ENCODE results near the gene ADAM11. TPM values are rescaled to one million over a fixed set of nuclear protein-coding genes. Genes with fewer than 3 reads are reported as not detected.

The ADAM11 gene
- total and polyA plus RNA-seq, 2 of the 13 experiments (the other 11 are each of a cell fraction or from before 2014, with no cell fraction given), result 0.38 to 0.91 TPM

DNA sequence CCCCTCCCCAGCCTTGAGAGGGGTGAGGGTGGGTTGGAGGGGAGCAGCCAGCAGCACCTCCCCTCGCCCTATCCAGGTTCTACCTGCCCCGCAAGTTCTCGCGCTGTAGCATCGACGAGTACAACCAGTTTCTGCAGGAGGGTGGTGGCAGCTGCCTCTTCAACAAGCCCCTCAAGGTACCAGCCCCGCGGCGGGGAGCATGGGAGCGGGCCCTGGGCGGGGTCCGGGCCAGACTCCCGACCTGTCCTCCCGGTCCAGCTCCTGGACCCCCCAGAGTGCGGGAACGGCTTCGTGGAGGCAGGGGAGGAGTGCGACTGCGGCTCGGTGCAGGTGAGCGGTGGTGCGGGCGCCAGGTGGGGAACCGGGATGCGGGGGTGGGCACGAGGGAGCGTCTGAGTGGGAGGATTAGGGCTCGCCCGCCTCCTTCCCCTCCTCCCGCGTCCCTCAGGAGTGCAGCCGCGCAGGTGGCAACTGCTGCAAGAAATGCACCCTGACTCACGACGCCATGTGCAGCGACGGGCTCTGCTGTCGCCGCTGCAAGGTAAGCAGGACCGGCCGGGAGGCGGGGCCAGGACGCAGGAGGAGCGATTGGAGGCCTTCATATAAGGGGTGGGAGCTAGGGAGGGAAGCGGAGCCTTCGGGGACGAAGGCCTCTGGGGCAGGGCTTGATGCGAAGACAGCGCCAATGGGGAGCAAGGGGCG is 16.5 kb downstream of the ADAM11 start (continued):
- TF ChIP-seq MED1 (CRISPR knock-in tag; IDR thresholded peaks at IDR 0.05) (no peak; the same call in 1 of the 2 replicates), NFATC3 (CRISPR knock-in tag; IDR thresholded peaks at IDR 0.05) (no peak), MTF1 (CRISPR knock-in tag; IDR thresholded peaks at IDR 0.05) (no peak), ZNF839 (CRISPR knock-in tag; IDR thresholded peaks at IDR 0.05; ENCODE audit: borderline replicate concordance) (no peak), SKI (IDR thresholded peaks at IDR 0.05; ENCODE audit: partially characterized antibody) (no peak), BCL3 (CRISPR knock-in tag; IDR thresholded peaks at IDR 0.05) (peak; percentile 69; the same call in 1 of the 2 replicates), ZNF670 (CRISPR knock-in tag; IDR thresholded peaks at IDR 0.05; ENCODE audit: borderline replicate concordance) (no peak), SUZ12 (IDR thresholded peaks at IDR 0.05; ENCODE audit: low read depth, low read length) (no peak), MIER3 (CRISPR knock-in tag; IDR thresholded peaks at IDR 0.05; ENCODE audit: borderline replicate concordance) (no peak), RBAK (CRISPR knock-in tag; IDR thresholded peaks at IDR 0.05) (no peak), ZSCAN29 (CRISPR knock-in tag; conservative IDR thresholded peaks at IDR 0.05) (0 out of 2 replicates have a peak, but pooled peaks have one; percentile 23), ZNF720 (CRISPR knock-in tag; IDR thresholded peaks at IDR 0.05) (no peak), ZFP36L2 (CRISPR knock-in tag; IDR thresholded peaks at IDR 0.05) (no peak)
- TF ChIP-seq, protein P1, sequence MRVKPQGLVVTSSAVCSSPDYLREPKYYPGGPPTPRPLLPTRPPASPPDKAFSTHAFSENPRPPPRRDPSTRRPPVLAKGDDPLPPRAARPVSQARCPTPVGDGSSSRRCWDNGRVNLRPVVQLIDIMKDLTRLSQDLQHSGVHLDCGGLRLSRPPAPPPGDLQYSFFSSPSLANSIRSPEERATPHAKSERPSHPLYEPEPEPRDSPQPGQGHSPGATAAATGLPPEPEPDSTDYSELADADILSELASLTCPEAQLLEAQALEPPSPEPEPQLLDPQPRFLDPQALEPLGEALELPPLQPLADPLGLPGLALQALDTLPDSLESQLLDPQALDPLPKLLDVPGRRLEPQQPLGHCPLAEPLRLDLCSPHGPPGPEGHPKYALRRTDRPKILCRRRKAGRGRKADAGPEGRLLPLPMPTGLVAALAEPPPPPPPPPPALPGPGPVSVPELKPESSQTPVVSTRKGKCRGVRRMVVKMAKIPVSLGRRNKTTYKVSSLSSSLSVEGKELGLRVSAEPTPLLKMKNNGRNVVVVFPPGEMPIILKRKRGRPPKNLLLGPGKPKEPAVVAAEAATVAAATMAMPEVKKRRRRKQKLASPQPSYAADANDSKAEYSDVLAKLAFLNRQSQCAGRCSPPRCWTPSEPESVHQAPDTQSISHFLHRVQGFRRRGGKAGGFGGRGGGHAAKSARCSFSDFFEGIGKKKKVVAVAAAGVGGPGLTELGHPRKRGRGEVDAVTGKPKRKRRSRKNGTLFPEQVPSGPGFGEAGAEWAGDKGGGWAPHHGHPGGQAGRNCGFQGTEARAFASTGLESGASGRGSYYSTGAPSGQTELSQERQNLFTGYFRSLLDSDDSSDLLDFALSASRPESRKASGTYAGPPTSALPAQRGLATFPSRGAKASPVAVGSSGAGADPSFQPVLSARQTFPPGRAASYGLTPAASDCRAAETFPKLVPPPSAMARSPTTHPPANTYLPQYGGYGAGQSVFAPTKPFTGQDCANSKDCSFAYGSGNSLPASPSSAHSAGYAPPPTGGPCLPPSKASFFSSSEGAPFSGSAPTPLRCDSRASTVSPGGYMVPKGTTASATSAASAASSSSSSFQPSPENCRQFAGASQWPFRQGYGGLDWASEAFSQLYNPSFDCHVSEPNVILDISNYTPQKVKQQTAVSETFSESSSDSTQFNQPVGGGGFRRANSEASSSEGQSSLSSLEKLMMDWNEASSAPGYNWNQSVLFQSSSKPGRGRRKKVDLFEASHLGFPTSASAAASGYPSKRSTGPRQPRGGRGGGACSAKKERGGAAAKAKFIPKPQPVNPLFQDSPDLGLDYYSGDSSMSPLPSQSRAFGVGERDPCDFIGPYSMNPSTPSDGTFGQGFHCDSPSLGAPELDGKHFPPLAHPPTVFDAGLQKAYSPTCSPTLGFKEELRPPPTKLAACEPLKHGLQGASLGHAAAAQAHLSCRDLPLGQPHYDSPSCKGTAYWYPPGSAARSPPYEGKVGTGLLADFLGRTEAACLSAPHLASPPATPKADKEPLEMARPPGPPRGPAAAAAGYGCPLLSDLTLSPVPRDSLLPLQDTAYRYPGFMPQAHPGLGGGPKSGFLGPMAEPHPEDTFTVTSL (CRISPR knock-in tag; IDR thresholded peaks at IDR 0.05; ENCODE audit: borderline replicate concordance), result no peak
- TF ChIP-seq, protein P2, sequence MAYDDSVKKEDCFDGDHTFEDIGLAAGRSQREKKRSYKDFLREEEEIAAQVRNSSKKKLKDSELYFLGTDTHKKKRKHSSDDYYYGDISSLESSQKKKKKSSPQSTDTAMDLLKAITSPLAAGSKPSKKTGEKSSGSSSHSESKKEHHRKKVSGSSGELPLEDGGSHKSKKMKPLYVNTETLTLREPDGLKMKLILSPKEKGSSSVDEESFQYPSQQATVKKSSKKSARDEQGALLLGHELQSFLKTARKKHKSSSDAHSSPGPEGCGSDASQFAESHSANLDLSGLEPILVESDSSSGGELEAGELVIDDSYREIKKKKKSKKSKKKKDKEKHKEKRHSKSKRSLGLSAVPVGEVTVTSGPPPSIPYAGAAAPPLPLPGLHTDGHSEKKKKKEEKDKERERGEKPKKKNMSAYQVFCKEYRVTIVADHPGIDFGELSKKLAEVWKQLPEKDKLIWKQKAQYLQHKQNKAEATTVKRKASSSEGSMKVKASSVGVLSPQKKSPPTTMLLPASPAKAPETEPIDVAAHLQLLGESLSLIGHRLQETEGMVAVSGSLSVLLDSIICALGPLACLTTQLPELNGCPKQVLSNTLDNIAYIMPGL (CRISPR knock-in tag; IDR thresholded peaks at IDR 0.05; ENCODE audit: borderline replicate concordance in 1 of 2, low read depth in 1 of 2), result peak; percentile 10 to 80; a peak in 3 of 4 replicates
- TF ChIP-seq, protein P3, sequence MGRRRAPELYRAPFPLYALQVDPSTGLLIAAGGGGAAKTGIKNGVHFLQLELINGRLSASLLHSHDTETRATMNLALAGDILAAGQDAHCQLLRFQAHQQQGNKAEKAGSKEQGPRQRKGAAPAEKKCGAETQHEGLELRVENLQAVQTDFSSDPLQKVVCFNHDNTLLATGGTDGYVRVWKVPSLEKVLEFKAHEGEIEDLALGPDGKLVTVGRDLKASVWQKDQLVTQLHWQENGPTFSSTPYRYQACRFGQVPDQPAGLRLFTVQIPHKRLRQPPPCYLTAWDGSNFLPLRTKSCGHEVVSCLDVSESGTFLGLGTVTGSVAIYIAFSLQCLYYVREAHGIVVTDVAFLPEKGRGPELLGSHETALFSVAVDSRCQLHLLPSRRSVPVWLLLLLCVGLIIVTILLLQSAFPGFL (CRISPR knock-in tag; IDR thresholded peaks at IDR 0.05), result no peak
- TF ChIP-seq, protein P4, sequence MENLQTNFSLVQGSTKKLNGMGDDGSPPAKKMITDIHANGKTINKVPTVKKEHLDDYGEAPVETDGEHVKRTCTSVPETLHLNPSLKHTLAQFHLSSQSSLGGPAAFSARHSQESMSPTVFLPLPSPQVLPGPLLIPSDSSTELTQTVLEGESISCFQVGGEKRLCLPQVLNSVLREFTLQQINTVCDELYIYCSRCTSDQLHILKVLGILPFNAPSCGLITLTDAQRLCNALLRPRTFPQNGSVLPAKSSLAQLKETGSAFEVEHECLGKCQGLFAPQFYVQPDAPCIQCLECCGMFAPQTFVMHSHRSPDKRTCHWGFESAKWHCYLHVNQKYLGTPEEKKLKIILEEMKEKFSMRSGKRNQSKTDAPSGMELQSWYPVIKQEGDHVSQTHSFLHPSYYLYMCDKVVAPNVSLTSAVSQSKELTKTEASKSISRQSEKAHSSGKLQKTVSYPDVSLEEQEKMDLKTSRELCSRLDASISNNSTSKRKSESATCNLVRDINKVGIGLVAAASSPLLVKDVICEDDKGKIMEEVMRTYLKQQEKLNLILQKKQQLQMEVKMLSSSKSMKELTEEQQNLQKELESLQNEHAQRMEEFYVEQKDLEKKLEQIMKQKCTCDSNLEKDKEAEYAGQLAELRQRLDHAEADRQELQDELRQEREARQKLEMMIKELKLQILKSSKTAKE (CRISPR knock-in tag; IDR thresholded peaks at IDR 0.05; ENCODE audit: borderline replicate concordance), result peak; percentile 62; the same call in 1 of the 2 replicates
